OCI-LY1 (cell line): Measurements from ENCODE around the gene EPOP.

ENCODE experiments used
- H2AFZ ChIP-seq: fragments of 200-600 bp; sonication (generic), shearing (Covaris generic); 2 replicates; pipeline ENCODE4 v1.6.0; 2014; ENCODE audit warnings: antibody characterized with exemption, mild to moderate bottlenecking, low read length
- H3F3A ChIP-seq: fragments of 200-600 bp; sonication (generic), shearing (Covaris generic); 2 replicates; pipeline ENCODE4 v1.6.0; 2014; ENCODE audit warnings: mild to moderate bottlenecking, antibody characterized with exemption, low read length, moderate library complexity; ENCODE audit not compliant: insufficient read depth
- H3K27ac ChIP-seq: fragments of 200-600 bp; sonication (generic); 2 replicates; pipeline ENCODE4 v1.5.1; 2014; ENCODE audit warnings: low read length, mixed run types, mild to moderate bottlenecking, low read depth; ENCODE audit not compliant: poor library complexity, severe bottlenecking
- H3K27me3 ChIP-seq: fragments of 200-600 bp; sonication (generic); 2 replicates; pipeline ENCODE4 v1.6.0; 2014; ENCODE audit warnings: antibody characterized with exemption, mild to moderate bottlenecking, low read length, moderate library complexity; ENCODE audit not compliant: insufficient read depth
- H3K36me3 ChIP-seq: fragments of 200-600 bp; sonication (generic); 2 replicates; pipeline ENCODE4 v1.6.1; 2014; ENCODE audit warnings: mild to moderate bottlenecking, antibody characterized with exemption, low read length, moderate library complexity, mixed read lengths; ENCODE audit not compliant: insufficient read depth
- H3K4me1 ChIP-seq: fragments of 200-600 bp; sonication (generic); 2 replicates; pipeline ENCODE4 v1.5.1; 2014; ENCODE audit warnings: mild to moderate bottlenecking, low read length, moderate library complexity; ENCODE audit not compliant: insufficient read depth, severe bottlenecking
- H3K4me2 ChIP-seq: fragments of 200-600 bp; sonication (generic), shearing (Covaris generic); 2 replicates; pipeline ENCODE4 v1.6.1; 2014; ENCODE audit warnings: low read length
- H3K4me3 ChIP-seq: fragments of 200-600 bp; sonication (generic); 2 replicates; pipeline ENCODE4 v1.5.1; 2014; ENCODE audit warnings: low read length, low read depth, mild to moderate bottlenecking, mixed read lengths; ENCODE audit not compliant: poor library complexity, severe bottlenecking
- H3K79me2 ChIP-seq: fragments of 200-600 bp; shearing (Covaris generic); 2 replicates; pipeline ENCODE4 v1.6.1; 2016; ENCODE audit warnings: mixed run types, low read length, mixed read lengths; ENCODE audit not compliant: insufficient read depth
- H3K9ac ChIP-seq: fragments of 200-600 bp; sonication (generic), shearing (Covaris generic); 2 replicates; pipeline ENCODE4 v1.6.1; 2014; ENCODE audit warnings: mild to moderate bottlenecking, low read length, mixed read lengths
- H3K9me2 ChIP-seq: fragments of 200-600 bp; sonication (generic), shearing (Covaris generic); 2 replicates; pipeline ENCODE4 v1.6.1; 2014; ENCODE audit warnings: low read depth, mild to moderate bottlenecking, low read length, mixed read lengths
- H3K9me3 ChIP-seq: fragments of 200-600 bp; shearing (Covaris generic); 2 replicates; pipeline ENCODE4 v1.6.1; 2014; ENCODE audit warnings: low read length, mixed read lengths
- H4K20me1 ChIP-seq: fragments of 200-600 bp; sonication (generic), shearing (Covaris generic); 2 replicates; pipeline ENCODE4 v1.6.0; 2016; ENCODE audit warnings: mild to moderate bottlenecking, low read length; ENCODE audit not compliant: insufficient read depth
- CTCF ChIP-seq: fragments of 200-600 bp; sonication (generic), shearing (Covaris generic); IDR thresholded peaks from 2 replicates; pipeline ENCODE4 v1.5.1; 2017; ENCODE audit warnings: mild to moderate bottlenecking, antibody characterized with exemption, low read length, moderate library complexity, mixed read lengths
- EZH2 ChIP-seq: fragments of 200-600 bp; sonication (generic), shearing (Covaris generic); IDR thresholded peaks from 2 replicates; pipeline ENCODE4 v1.8.0; 2017; ENCODE audit warnings: borderline replicate concordance, mixed run types, mild to moderate bottlenecking, antibody characterized with exemption, low read length, moderate library complexity, mixed read lengths

EPOP gene

GRCh38 chr17:38667787-38668122, 7.0 kb downstream of the EPOP start:
- Histone ChIP-seq H3K9me2 (no peaks in the 10 kb centered on the region), H2AFZ (no peak overlapping the region), H3K4me3 (no peak overlapping the region), H3K4me2 (no peak overlapping the region), H3K27me3 (peaks cover 10% of the 10 kb centered on the region), H3K36me3 (no peaks in the 10 kb centered on the region), H4K20me1 (no peaks in the 10 kb centered on the region), H3F3A (no peaks in the 10 kb centered on the region), H3K9me3 (no peaks in the 10 kb centered on the region), H3K79me2 (no peaks in the 10 kb centered on the region), H3K9ac (no peak overlapping the region), H3K4me1 (no peaks in the 10 kb centered on the region), H3K27ac (no peak overlapping the region)
- TF ChIP-seq CTCF (no peak), EZH2 (no peak)

GRCh38 chr17:38667099-38667786, 7.5 kb downstream of the EPOP start:
- H3K9me2 ChIP-seq = no peaks in the 10 kb centered on the region
- H3K4me2 ChIP-seq = no peak overlapping the region
- H4K20me1 ChIP-seq = no peaks in the 10 kb centered on the region
- no peaks in the 10 kb centered on the region for H3K4me1 ChIP-seq
- H3K9ac ChIP-seq = no peak overlapping the region
- no peaks in the 10 kb centered on the region for H3K9me3 ChIP-seq
- no peak overlapping the region for H2AFZ ChIP-seq
- H3F3A ChIP-seq = no peaks in the 10 kb centered on the region
- TF ChIP-seq EZH2 (no peak), CTCF (peak; percentile 100)
- no peaks in the 10 kb centered on the region for H3K79me2 ChIP-seq
- no peak overlapping the region for H3K27ac ChIP-seq
- H3K27me3 ChIP-seq = peaks cover 5% of the 10 kb centered on the region; the same call in 1 of the 2 replicates
- H3K36me3 ChIP-seq = no peaks in the 10 kb centered on the region
- H3K4me3 ChIP-seq = no peak overlapping the region

- Histone ChIP-seq H3K4me3 (no peak overlapping the region), H3K27ac (no peak overlapping the region), H3K9me2 (no peaks in the 10 kb centered on the region), H4K20me1 (no peaks in the 10 kb centered on the region), H3F3A (no peaks in the 10 kb centered on the region), H3K4me2 (no peak overlapping the region), H3K27me3 (0 out of 2 replicates have a peak, but pooled peaks cover 3% of the 10 kb centered on the region), H2AFZ (no peak overlapping the region), H3K36me3 (no peaks in the 10 kb centered on the region), H3K4me1 (no peaks in the 10 kb centered on the region), H3K79me2 (no peaks in the 10 kb centered on the region), H3K9ac (no peak overlapping the region), H3K9me3 (no peaks in the 10 kb centered on the region)
- TF ChIP-seq CTCF = no peak
- TF ChIP-seq EZH2 = no peak
These were observed 10.7 kb downstream of the EPOP start for GRCh38 chr17:38663964-38664644.
